HFFc6 (cell line): Measurements from ENCODE around the gene SLC11A1. TPM values are rescaled to one million over a fixed set of nuclear protein-coding genes. Genes with fewer than 3 reads are reported as not detected.

Source experiments
- DNase-seq: peaks from one replicate; pipeline ENCODE4 v3.0.0-alpha.2; 2018
- H3K27ac Mint-ChIP-seq: 2 replicates; pipeline ENCODE4 v1.8.0; 2020; ENCODE audit warnings: mild to moderate bottlenecking, mixed read lengths
- H3K27me3 Mint-ChIP-seq: 2 replicates; pipeline ENCODE4 v1.8.0; 2021; ENCODE audit warnings: mild to moderate bottlenecking, moderate library complexity, mixed read lengths; ENCODE audit not compliant: insufficient read depth
- H3K36me3 Mint-ChIP-seq: 2 replicates; pipeline ENCODE4 v1.8.0; 2021; ENCODE audit warnings: low read depth, mixed read lengths
- H3K4me1 Mint-ChIP-seq: 2 replicates; pipeline ENCODE4 v1.8.0; 2020; ENCODE audit warnings: low read depth, mixed read lengths
- H3K4me3 Mint-ChIP-seq: 2 replicates; pipeline ENCODE4 v1.8.0; 2020; ENCODE audit warnings: mild to moderate bottlenecking, moderate library complexity, mixed read lengths
- H3K9me3 Mint-ChIP-seq: 2 replicates; pipeline ENCODE4 v1.8.0; 2020; ENCODE audit warnings: mild to moderate bottlenecking, mixed read lengths
- total RNA-seq, 6 experiments: library from RNA; stranded (reverse); fragmentation: NEBNext Ultra II Directional; extraction: Animal tissue kit (Norgen Biotek cat#: 25700); gene quantifications; 2 replicates in 1 of 6; 3 replicates in 5 of 6; pipeline ENCODE4 v1.2.3, GENCODE V29; 2021
- TF ChIP-seq, protein P1 (sequence below): fragments of 200-600 bp; sonication (generic); IDR thresholded peaks from 2 replicates; pipeline ENCODE4 v1.5.0; 2021; ENCODE audit warnings: antibody characterized with exemption, mild to moderate bottlenecking

Gene SLC11A1
- total RNA-seq, 6 experiments from 2014 or later, result 0.05 to 0.16 (median 0.11) TPM

DNA sequence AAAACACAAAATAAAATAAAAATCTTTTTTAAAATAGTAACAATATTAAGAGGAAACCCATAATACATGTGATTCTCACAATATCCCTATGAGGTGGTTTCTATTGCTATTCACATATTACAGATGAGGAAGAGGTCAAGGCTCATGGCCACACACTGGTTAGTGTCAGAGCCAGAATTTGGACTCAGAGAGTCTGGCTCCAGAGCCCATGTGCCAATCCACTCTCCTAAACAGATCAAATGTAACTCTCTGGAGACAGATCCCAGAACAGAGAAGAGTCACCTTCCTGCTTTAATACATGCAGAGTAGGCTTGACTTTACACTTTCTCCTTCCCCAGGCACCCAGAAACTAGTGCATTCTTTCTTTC lies 10.1 kb upstream of the SLC11A1 start:
- Mint-ChIP-seq H3K4me1 (no peaks in the 10 kb centered on the region), H3K27ac (no peak overlapping the region), H3K9me3 (no peaks in the 10 kb centered on the region), H3K36me3 (no peaks in the 10 kb centered on the region), H3K27me3 (peaks cover 19% of the 10 kb centered on the region), H3K4me3 (no peak overlapping the region)
- TF ChIP-seq, protein P1, sequence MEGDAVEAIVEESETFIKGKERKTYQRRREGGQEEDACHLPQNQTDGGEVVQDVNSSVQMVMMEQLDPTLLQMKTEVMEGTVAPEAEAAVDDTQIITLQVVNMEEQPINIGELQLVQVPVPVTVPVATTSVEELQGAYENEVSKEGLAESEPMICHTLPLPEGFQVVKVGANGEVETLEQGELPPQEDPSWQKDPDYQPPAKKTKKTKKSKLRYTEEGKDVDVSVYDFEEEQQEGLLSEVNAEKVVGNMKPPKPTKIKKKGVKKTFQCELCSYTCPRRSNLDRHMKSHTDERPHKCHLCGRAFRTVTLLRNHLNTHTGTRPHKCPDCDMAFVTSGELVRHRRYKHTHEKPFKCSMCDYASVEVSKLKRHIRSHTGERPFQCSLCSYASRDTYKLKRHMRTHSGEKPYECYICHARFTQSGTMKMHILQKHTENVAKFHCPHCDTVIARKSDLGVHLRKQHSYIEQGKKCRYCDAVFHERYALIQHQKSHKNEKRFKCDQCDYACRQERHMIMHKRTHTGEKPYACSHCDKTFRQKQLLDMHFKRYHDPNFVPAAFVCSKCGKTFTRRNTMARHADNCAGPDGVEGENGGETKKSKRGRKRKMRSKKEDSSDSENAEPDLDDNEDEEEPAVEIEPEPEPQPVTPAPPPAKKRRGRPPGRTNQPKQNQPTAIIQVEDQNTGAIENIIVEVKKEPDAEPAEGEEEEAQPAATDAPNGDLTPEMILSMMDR, result no peak
- DNase-seq, result no peak

DNA sequence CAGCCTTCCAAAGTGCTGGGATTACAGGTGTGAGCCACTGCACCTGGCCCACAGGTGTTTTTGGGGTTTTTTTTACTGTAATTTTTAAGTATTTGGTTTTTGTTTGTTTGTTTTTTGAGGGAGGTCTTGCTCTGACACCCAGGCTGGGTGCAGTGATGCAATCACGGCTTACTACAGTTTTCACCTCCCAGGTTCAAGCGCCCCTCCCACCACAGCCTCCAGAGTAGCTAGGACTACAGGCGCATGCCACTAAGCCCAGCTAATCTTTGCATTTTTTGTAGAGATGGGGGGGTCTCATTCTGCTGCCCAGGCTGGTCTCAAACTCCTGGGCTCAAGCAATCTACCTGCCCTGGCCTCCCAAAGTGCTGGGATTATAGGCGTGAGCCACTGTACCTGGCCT lies 7.3 kb upstream of the SLC11A1 start:
- Mint-ChIP-seq H3K4me1 (no peaks in the 10 kb centered on the region), H3K27me3 (peaks cover 15% of the 10 kb centered on the region), H3K27ac (no peak overlapping the region), H3K4me3 (no peak overlapping the region), H3K36me3 (no peaks in the 10 kb centered on the region), H3K9me3 (no peaks in the 10 kb centered on the region)
- TF ChIP-seq, protein P1, result no peak
- no peak for DNase-seq

DNA sequence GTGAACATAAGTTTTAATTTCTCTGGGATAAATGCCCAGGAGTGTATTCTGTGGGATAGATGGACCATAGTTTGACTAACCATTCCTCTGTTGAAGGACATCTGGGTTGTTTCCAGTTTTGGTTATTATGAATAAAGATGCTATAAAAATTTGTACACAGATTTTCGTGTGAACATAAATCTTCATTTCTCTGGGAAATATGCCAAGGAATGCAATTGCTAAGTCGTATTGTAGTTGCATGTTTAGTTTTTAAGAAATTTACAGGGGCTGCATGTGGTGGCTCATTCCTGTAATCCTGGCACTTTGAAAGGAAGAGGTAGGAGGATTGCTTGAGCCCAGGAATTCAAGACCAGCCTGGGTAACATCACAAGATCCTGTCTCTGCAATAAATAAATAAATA lies 6.9 kb upstream of the SLC11A1 start:
- Mint-ChIP-seq H3K9me3 (no peaks in the 10 kb centered on the region), H3K4me3 (no peak overlapping the region), H3K36me3 (no peaks in the 10 kb centered on the region), H3K27me3 (peaks cover 13% of the 10 kb centered on the region), H3K27ac (no peak overlapping the region), H3K4me1 (no peaks in the 10 kb centered on the region)
- TF ChIP-seq, protein P1, result no peak
- peak; percentile 17 for DNase-seq

DNA sequence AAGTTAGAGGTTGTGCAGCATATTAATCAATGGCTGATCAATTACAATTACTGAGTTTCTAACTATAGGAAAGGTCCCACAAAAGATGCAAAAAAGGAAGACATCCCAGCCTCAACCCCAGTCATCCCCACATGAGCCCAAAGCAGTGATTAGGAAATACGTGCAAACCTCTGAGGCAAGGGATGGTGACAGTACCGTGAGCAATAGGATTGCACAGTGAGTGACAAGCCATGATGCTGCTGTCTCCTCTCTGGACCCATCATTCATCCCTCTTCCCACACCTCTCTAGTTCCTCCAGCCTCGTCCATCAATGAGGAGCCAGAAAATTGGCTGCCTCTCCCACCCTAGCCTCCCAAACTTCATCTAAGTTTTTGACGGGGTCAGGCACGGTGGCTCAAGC lies 4.0 kb upstream of the SLC11A1 start:
- DNase-seq, result no peak
- H3K9me3 Mint-ChIP-seq, result no peaks in the 10 kb centered on the region
- no peaks in the 10 kb centered on the region for H3K36me3 Mint-ChIP-seq
- no peak overlapping the region for H3K27ac Mint-ChIP-seq
- no peaks in the 10 kb centered on the region for H3K4me1 Mint-ChIP-seq
- H3K27me3 Mint-ChIP-seq, result peaks cover 21% of the 10 kb centered on the region
- H3K4me3 Mint-ChIP-seq, result no peak overlapping the region
- TF ChIP-seq, protein P1, result no peak

DNA sequence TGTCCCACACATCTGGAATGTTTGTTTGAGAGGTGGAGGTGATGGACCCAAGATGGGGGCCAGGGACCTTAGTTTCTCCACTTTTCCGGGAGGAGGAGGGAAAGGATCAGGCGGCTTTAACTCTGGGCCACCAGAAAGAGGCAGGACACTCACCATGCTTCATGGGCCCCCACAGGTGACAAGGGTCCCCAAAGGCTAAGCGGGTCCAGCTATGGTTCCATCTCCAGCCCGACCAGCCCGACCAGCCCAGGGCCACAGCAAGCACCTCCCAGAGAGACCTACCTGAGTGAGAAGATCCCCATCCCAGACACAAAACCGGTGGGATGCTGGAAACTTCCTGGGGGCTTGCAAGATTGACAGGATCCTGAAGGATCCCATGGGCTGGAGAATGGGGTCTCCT lies 712 bp downstream of the SLC11A1 start:
- no peak for DNase-seq
- Mint-ChIP-seq H3K27me3 (peaks cover 25% of the 10 kb centered on the region), H3K4me3 (no peak overlapping the region), H3K27ac (no peak overlapping the region), H3K36me3 (no peaks in the 10 kb centered on the region), H3K4me1 (peaks cover 16% of the 10 kb centered on the region), H3K9me3 (no peaks in the 10 kb centered on the region)
- TF ChIP-seq, protein P1, result no peak

DNA sequence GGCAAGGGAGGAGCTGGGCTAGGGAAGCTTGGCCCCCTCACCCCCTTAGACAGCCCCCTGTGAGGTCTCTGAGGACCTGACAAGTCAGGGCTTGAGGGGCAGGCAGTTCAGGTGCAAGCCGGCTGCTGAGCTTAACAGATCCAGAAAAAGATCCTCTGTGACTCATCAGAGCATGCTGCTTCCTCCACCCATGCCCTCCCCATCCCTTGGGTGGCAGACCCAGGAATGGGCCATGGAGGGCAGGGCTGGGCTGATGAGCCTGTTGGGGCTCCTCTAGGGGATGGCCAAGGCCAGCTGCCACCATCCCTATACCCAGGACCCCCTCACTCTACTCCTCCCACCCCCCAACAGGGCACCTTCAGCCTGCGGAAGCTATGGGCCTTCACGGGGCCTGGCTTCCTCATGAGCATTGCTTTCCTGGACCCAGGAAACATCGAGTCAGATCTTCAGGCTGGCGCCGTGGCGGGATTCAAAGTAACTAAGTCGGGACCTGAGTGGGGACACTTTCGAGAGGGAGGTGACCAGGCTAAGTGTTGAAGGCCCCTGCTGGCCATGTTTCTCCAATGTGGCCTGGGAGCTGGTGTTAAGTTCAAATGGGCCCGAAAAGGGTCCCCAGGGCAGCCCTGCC lies 1.9 kb downstream of the SLC11A1 start:
- Mint-ChIP-seq H3K4me3 (no peak overlapping the region), H3K27ac (no peak overlapping the region), H3K4me1 (peaks cover 16% of the 10 kb centered on the region), H3K27me3 (peaks cover 18% of the 10 kb centered on the region), H3K9me3 (no peaks in the 10 kb centered on the region), H3K36me3 (no peaks in the 10 kb centered on the region)
- TF ChIP-seq, protein P1, result no peak
- no peak for DNase-seq
